WI38 (cell line): ENCODE measurements around the gene NDUFA3.

Experiments
- H3K4me3 ChIP-seq: 2 replicates; pipeline ENCODE4 v1.5.1; 2011; ENCODE audit warnings: low read depth, mild to moderate bottlenecking, control low read depth, low read length
- CTCF ChIP-seq: IDR thresholded peaks from 2 replicates; pipeline ENCODE4 v1.5.1; 2012; ENCODE audit warnings: low read depth, mild to moderate bottlenecking, control low read depth, low read length

NDUFA3 gene

GRCh38 chr19:54100561-54100960 is 2.1 kb upstream of the NDUFA3 start, which contains the start of gene OSCAR:
TSS of gene OSCAR (minus strand) at chr19:54100803. CDS start at chr19:54100792, 11 bp downstream.
- no peak for TF ChIP-seq CTCF
- no peak within 1 kb of the TSS for H3K4me3 ChIP-seq

GRCh38 chr19:54104998-54105715 is 2.5 kb downstream of the NDUFA3 start:
- no peak for TF ChIP-seq CTCF
- no peak overlapping the region for H3K4me3 ChIP-seq

- TF ChIP-seq CTCF: no peak
- no peak overlapping the region for H3K4me3 ChIP-seq
Measured at GRCh38 chr19:54105796-54106195, 3.1 kb downstream of the NDUFA3 start.

GRCh38 chr19:54106716-54107115 is 4.1 kb downstream of the NDUFA3 start:
- TF ChIP-seq CTCF: no peak
- no peak overlapping the region for H3K4me3 ChIP-seq

GRCh38 chr19:54107876-54108490 is 5.3 kb downstream of the NDUFA3 start:
- no peak for TF ChIP-seq CTCF
- no peak overlapping the region for H3K4me3 ChIP-seq

GRCh38 chr19:54108496-54108895 is 5.8 kb downstream of the NDUFA3 start:
- no peak for TF ChIP-seq CTCF
- H3K4me3 ChIP-seq: no peak overlapping the region

GRCh38 chr19:54109651-54110050 is 7.0 kb downstream of the NDUFA3 start:
- no peak for TF ChIP-seq CTCF
- H3K4me3 ChIP-seq: no peak overlapping the region
